IMR-90 (cell line): ENCODE results near the gene ZDHHC11B.

Experiments
- MAZ ChIP-seq: IDR thresholded peaks from 2 replicates; pipeline ENCODE4 v1.6.1; 2012; ENCODE audit warnings: low read depth, mild to moderate bottlenecking, low read length, improper control_type of control experiment, moderate library complexity, borderline replicate concordance
- MXI1 ChIP-seq: IDR thresholded peaks from 2 replicates; pipeline ENCODE4 v1.6.1; 2012; ENCODE audit warnings: low read depth, mild to moderate bottlenecking, low read length, moderate library complexity, borderline replicate concordance
- NFE2L2 ChIP-seq: fragments of 150-350 bp; IDR thresholded peaks from 2 replicates; pipeline ENCODE4 v1.6.1; 2016; ENCODE audit warnings: low read depth, mild to moderate bottlenecking, low read length
- POLR2A ChIP-seq: IDR thresholded peaks from 2 replicates; pipeline ENCODE4 v1.6.1; 2012; ENCODE audit warnings: mild to moderate bottlenecking, low read depth, low read length
- RCOR1 ChIP-seq: IDR thresholded peaks from 2 replicates; pipeline ENCODE4 v1.6.1; 2012; ENCODE audit warnings: mild to moderate bottlenecking, low read length, improper control_type of control experiment; ENCODE audit not compliant: insufficient replicate concordance
- TF ChIP-seq, protein P1 (sequence below): conservative IDR thresholded peaks from 2 replicates; pipeline ENCODE4 v1.5.1; 2012; ENCODE audit warnings: mild to moderate bottlenecking, low read depth, low read length, improper control_type of control experiment

DNA sequence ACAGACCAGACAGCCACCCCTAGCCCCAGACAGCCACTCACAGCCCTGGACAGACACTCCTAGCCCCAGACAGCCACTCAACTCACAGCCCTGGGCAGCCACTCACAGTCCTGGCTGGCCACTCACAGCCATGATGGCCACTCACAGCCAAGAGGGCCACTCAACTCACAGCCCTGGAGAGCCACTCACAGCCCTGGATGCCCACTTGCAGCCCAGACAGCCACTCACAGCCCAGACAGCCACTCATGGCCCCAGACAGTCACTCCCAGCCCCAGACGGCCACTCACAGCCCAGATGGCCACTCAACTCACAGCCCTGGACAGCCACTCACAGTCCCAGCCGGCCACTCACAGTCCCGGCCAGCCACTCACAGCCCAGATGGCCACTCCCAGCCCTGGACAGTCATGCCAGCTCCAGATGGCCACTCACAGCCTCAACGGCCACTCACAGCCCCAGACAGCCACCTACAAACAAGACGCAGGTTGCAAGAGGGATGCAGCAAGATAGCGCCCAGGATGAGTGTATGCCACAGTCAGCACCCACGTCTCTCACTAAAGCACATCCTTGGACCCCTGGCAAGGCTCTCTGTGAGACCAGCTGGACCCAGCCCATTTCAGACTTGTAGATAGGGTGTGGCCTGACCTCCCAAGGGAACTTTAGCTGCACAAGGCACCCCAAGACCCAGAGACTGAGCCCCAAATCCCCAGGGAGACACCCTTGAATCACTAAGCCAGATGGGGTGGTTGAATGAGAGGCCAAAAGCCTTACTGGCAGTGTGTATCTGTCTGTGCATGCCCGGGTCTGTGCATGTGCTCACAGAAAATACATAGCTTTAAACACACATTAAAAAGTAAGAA lies 22.4 kb downstream of the ZDHHC11B start:
- TF ChIP-seq MXI1 = no peak
- TF ChIP-seq RCOR1 = no peak
- TF ChIP-seq, protein P1, sequence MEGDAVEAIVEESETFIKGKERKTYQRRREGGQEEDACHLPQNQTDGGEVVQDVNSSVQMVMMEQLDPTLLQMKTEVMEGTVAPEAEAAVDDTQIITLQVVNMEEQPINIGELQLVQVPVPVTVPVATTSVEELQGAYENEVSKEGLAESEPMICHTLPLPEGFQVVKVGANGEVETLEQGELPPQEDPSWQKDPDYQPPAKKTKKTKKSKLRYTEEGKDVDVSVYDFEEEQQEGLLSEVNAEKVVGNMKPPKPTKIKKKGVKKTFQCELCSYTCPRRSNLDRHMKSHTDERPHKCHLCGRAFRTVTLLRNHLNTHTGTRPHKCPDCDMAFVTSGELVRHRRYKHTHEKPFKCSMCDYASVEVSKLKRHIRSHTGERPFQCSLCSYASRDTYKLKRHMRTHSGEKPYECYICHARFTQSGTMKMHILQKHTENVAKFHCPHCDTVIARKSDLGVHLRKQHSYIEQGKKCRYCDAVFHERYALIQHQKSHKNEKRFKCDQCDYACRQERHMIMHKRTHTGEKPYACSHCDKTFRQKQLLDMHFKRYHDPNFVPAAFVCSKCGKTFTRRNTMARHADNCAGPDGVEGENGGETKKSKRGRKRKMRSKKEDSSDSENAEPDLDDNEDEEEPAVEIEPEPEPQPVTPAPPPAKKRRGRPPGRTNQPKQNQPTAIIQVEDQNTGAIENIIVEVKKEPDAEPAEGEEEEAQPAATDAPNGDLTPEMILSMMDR = no peak
- no peak for TF ChIP-seq POLR2A
- TF ChIP-seq MAZ = no peak
- TF ChIP-seq NFE2L2 = no peak
